Skeletal muscle satellite cell (primary cell): ENCODE results near the gene D2HGDH. TPM values are rescaled to one million over a fixed set of nuclear protein-coding genes. Genes with fewer than 3 reads are reported as not detected.

Experiments
- H3K27me3 ChIP-seq: 2 replicates; pipeline ENCODE4 v1.7.0; 2013; ENCODE audit warnings: low read length; ENCODE audit not compliant: control insufficient read depth, insufficient read depth
- H3K36me3 ChIP-seq: 2 replicates; pipeline ENCODE4 v1.7.0; 2013; ENCODE audit warnings: mild to moderate bottlenecking, control low read depth, low read length; ENCODE audit not compliant: insufficient read depth
- H3K4me1 ChIP-seq: 2 replicates; pipeline ENCODE4 v1.7.0; 2013; ENCODE audit warnings: low read length; ENCODE audit not compliant: control insufficient read depth, insufficient read depth
- H3K4me2 ChIP-seq: 2 replicates; pipeline ENCODE4 v1.7.0; 2013; ENCODE audit warnings: mild to moderate bottlenecking, low read length
- H3K4me3 ChIP-seq: 2 replicates; pipeline ENCODE4 v1.7.0; 2013; ENCODE audit warnings: low read length
- H3K9ac ChIP-seq: 2 replicates; pipeline ENCODE4 v1.7.0; 2013; ENCODE audit warnings: mild to moderate bottlenecking, low read depth, low read length, moderate library complexity
- H3K9me3 ChIP-seq: replicated peaks from 2 replicates; pipeline ENCODE4 v1.7.0; 2013; ENCODE audit warnings: mild to moderate bottlenecking, control low read depth, low read length
- total RNA-seq: library from RNA; depleted of rRNA; stranded (reverse); fragments of >200 nt; gene quantifications from 2 replicates; pipeline ENCODE4 v1.2.3, GENCODE V29; 2012; rRNA removed

The D2HGDH gene
- 13.1 and 15.7 TPM in 2 replicates for total RNA-seq

DNA sequence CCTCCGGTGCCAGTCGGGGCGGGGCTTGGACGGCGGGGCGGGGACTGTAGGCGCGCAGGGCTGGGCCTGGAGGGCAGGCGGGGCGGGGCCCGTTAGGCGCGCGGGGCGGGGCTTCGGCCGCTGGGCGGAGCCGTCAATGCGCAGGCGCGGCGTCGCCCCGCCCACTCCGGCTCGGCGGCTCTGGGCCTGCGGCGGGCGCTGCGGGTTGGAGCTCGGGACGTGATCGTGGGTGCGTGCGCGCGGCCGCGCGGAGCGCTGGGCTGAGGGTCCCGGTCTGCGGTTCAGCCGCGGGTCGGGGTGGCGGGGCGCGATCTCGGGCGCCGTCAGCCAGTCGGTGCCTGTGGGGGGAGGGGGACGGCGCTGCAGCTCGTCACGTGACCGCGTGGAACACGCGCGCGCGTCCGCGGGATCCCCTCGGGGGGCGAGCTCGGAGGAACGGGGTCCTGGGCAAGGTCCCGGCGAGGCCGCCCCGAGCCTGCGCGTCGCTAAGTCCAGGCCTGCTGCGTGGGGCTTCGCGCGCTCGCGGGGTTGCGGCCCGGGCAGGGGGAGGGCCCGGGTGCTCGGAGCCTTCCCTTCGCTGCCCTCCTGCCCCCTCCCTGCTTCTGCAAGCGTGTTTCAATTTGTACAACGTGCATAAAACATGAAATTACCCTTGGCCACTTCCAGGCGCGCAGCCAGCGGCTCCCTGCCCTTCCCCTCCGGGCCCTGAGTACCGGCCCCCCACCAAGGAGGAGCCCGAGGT, at the start of gene D2HGDH:
D2HGDH (plus strand) TSS at position 164 of the 742 bp plus-strand sequence. CDS start 595 bp downstream, outside the sequence.
- H3K27me3 ChIP-seq: no peaks in the 10 kb centered on the region
- peaks cover 13% of the 10 kb centered on the region for H3K4me1 ChIP-seq
- H3K4me3 ChIP-seq: peak within 1 kb of the TSS; percentile 95
- peak within 1 kb of the TSS; percentile 81 for H3K9ac ChIP-seq
- H3K36me3 ChIP-seq: no peaks in the 10 kb centered on the region
- peak within 1 kb of the TSS; percentile 99 for H3K4me2 ChIP-seq
- H3K9me3 ChIP-seq: no peaks in the 10 kb centered on the region

DNA sequence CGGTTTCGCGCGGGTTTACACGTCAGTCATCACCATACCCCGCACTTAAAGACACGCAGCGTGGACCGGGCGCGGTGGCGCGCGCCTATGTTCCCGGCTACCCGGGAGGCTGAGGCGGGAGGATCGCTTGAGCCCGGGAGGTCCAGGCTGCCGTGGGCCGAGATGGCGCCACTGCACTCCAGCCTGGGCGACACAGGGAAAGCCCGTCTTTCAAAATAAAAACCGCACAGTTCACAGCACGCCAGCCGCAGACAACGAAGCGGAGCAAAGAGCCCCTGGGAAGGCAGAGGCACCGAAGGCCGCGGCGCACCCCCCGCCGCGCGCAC, 48.1 kb upstream of the D2HGDH start:
- H3K4me1 ChIP-seq: peaks cover 30% of the 10 kb centered on the region
- H3K9ac ChIP-seq: peak overlapping the region; percentile 95
- H3K4me3 ChIP-seq: peak overlapping the region; percentile 91
- H3K9me3 ChIP-seq: no peaks in the 10 kb centered on the region
- H3K4me2 ChIP-seq: peak overlapping the region; percentile 90
- peaks cover 41% of the 10 kb centered on the region for H3K36me3 ChIP-seq
- no peaks in the 10 kb centered on the region for H3K27me3 ChIP-seq

GRCh38 chr2:241686650-241687425, 47.6 kb upstream of the D2HGDH start, which contains the start of gene DTYMK:
DTYMK (minus strand) TSS chr2:241686815; CDS start chr2:241686783, 32 bp downstream.
- peaks cover 29% of the 10 kb centered on the region for H3K4me1 ChIP-seq
- H3K36me3 ChIP-seq: peaks cover 46% of the 10 kb centered on the region
- peak within 1 kb of the TSS; percentile 91 for H3K4me3 ChIP-seq
- peak within 1 kb of the TSS; percentile 90 for H3K4me2 ChIP-seq
- H3K9ac ChIP-seq: peak within 1 kb of the TSS; percentile 95
- H3K9me3 ChIP-seq: no peaks in the 10 kb centered on the region
- H3K27me3 ChIP-seq: no peaks in the 10 kb centered on the region

DNA sequence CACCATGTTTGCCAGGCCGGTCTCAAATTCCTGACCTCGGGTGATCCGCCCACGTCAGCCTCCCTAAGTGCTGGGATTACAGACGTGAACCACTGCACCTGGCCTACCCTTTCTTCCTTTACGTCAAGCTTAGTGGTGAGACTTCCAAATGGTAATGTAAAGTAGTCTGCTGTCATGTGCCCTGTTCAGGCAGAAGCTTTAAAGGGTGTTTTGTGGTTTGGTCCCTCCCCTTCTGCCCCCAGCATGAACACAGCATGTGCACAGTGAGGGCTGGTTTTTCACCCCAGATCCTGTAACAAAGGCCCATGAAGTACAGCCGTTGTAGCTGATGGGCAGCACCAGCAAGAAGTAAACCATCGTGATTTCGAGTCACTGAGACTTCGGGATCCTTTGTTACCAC, 45.1 kb upstream of the D2HGDH start:
- peaks cover 26% of the 10 kb centered on the region for H3K36me3 ChIP-seq
- H3K4me2 ChIP-seq: no peak overlapping the region
- H3K9ac ChIP-seq: no peak overlapping the region
- H3K4me1 ChIP-seq: peaks cover 32% of the 10 kb centered on the region
- no peaks in the 10 kb centered on the region for H3K9me3 ChIP-seq
- H3K4me3 ChIP-seq: no peak overlapping the region
- no peaks in the 10 kb centered on the region for H3K27me3 ChIP-seq

DNA sequence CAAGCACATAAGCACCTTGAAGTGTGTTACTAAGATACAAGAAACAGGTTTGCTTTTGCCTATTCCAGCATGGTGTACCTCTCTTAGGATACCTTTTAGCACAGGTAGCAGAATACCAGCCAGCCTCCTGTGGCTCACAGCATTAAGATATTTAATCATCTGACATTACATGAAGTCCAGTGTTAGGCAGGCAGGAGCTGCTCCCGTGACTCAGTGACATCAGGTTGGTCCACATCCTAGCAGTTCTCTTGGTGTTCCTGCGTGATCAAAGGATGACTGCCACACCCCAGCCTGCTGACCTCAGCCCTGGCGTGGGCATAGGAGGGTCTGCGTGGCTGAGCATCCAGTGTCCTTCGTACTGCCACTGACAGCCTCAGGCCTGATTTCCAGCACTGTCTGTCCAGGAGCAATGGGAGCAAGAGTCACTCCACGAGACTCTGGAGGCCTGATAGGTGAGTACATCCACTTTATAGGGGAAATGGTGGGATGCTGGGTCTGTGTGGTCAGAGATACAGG, 44.2 kb upstream of the D2HGDH start:
- no peak overlapping the region for H3K4me3 ChIP-seq
- H3K4me2 ChIP-seq: no peak overlapping the region
- H3K9me3 ChIP-seq: no peaks in the 10 kb centered on the region
- peaks cover 32% of the 10 kb centered on the region for H3K4me1 ChIP-seq
- H3K36me3 ChIP-seq: peaks cover 22% of the 10 kb centered on the region
- no peak overlapping the region for H3K9ac ChIP-seq
- no peaks in the 10 kb centered on the region for H3K27me3 ChIP-seq

GRCh38 chr2:241692448-241692847, 42.0 kb upstream of the D2HGDH start:
- no peaks in the 10 kb centered on the region for H3K27me3 ChIP-seq
- peaks cover 27% of the 10 kb centered on the region for H3K4me1 ChIP-seq
- peaks cover 29% of the 10 kb centered on the region for H3K36me3 ChIP-seq
- no peak overlapping the region for H3K4me3 ChIP-seq
- H3K4me2 ChIP-seq: no peak overlapping the region
- no peaks in the 10 kb centered on the region for H3K9me3 ChIP-seq
- peak overlapping the region; percentile 42 for H3K9ac ChIP-seq

- Histone ChIP-seq H3K4me2 (no peak overlapping the region), H3K36me3 (peaks cover 17% of the 10 kb centered on the region), H3K4me1 (peaks cover 16% of the 10 kb centered on the region), H3K9me3 (no peaks in the 10 kb centered on the region), H3K4me3 (no peak overlapping the region), H3K27me3 (no peaks in the 10 kb centered on the region), H3K9ac (no peak overlapping the region)
Observed at GRCh38 chr2:241695651-241696050, 38.8 kb upstream of the D2HGDH start.

DNA sequence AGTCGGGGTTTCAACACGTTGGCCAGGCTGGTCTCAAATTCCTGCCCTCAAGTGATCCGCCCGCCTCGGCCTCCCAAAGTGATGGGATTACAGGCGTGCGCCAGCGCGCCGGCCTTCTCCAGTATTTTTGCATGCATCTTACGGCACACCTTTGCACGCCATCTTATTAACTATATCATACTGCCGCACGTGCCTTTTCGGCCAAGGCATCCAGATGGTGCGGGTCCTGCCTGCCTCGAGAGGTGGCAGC, 33.4 kb upstream of the D2HGDH start:
- Histone ChIP-seq H3K9me3 (no peaks in the 10 kb centered on the region), H3K9ac (peak overlapping the region; percentile 93), H3K4me1 (peaks cover 7% of the 10 kb centered on the region), H3K4me2 (peak overlapping the region; percentile 91), H3K4me3 (peak overlapping the region; percentile 77), H3K27me3 (no peaks in the 10 kb centered on the region), H3K36me3 (peaks cover 12% of the 10 kb centered on the region)

GRCh38 chr2:241701399-241702154, 32.9 kb upstream of the D2HGDH start, which contains the start of gene ING5:
ING5 (plus strand) TSS chr2:241702039; CDS start chr2:241702066, 27 bp downstream.
- H3K4me1 ChIP-seq: peaks cover 7% of the 10 kb centered on the region
- no peaks in the 10 kb centered on the region for H3K9me3 ChIP-seq
- peak within 1 kb of the TSS; percentile 98 for H3K4me3 ChIP-seq
- H3K36me3 ChIP-seq: peaks cover 18% of the 10 kb centered on the region
- H3K27me3 ChIP-seq: no peaks in the 10 kb centered on the region
- peak within 1 kb of the TSS; percentile 93 for H3K9ac ChIP-seq
- peak within 1 kb of the TSS; percentile 100 for H3K4me2 ChIP-seq

DNA sequence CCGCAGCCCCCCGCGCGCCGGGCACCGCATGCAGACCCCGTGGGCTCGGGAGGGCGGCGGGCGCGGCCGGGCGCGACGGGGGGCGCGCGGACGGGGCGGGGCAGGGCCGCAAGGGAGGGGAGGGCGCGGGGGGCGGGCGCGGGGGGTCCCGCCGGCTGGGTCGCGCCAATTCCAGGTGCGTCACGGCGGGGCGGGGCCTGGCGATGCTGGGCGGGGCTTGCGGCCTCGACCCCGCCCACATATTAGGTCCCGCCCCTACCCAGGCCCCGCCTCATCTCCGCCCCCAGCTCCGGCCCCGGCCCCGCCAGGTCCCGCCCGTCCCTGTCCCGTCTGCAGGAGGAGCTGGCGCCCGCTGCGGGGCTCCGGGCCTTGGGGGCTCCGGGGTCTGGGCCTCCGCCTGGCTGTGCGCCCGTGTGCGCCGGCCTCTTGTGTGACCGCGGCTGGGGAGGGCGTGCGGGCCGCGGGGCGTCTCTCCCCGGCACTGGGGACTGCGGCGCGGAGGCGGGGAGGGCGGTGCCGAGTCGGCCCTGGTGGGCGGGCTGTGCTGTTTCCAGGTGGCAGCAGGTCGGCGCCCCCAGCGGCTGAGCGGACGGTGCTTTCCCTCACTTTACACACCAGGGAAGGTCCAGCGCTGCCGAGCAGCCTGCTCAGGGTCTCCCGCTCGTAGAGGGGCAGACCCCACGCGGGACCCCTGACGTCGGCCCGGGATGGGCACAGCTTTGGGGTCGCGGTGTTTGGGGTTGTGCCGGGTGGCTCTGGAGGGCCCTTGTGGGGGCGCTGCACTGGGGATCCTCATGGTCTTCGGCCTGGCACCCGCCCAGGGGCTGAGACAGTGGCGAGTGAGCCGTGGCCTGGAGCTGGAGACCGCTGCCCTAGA, 32.0 kb upstream of the D2HGDH start:
- H3K9ac ChIP-seq: peak overlapping the region; percentile 93
- H3K4me3 ChIP-seq: peak overlapping the region; percentile 98
- no peaks in the 10 kb centered on the region for H3K27me3 ChIP-seq
- H3K36me3 ChIP-seq: peaks cover 21% of the 10 kb centered on the region
- H3K4me1 ChIP-seq: peaks cover 7% of the 10 kb centered on the region
- H3K4me2 ChIP-seq: peak overlapping the region; percentile 100
- H3K9me3 ChIP-seq: no peaks in the 10 kb centered on the region
